Lower leg skin (tissue), 4 donors: ENCODE results near the gene RPTOR. TPM values are rescaled to one million over a fixed set of nuclear protein-coding genes. Genes with fewer than 3 reads are reported as not detected.

Experiments
- DNase-seq, 2 donors: peaks; one replicate each; pipeline ENCODE4 v3.0.0-alpha.2; 2019; ENCODE audit warnings: low spot score in 2 of 2
- H3K4me3 ChIP-seq: fragments of 200-600 bp; sonication (generic); 2 replicates; pipeline ENCODE4 v1.5.1; 2017; ENCODE audit warnings: mild to moderate bottlenecking, low read depth; ENCODE audit not compliant: poor library complexity, severe bottlenecking
- POLR2A ChIP-seq, 2 donors: fragments of 450-650 bp; IDR thresholded peaks; one replicate each; pipeline ENCODE4 v1.6.1; 2016 to 2017; ENCODE audit warnings: antibody characterized with exemption in 2 of 2, mild to moderate bottlenecking in 1 of 2, moderate library complexity in 1 of 2
- WGBS, 2 donors: methylation state at CpG; one replicate each; pipeline ENCODE4 v1.1.5; 2018; 5-methylcytosine and 5-hydroxymethylcytosine counted together
- intact Hi-C: fragments of 100-400 bp; cut with DNase I; formaldehyde crosslinking; loops from one replicate; pipeline ENCODE4 v1.15.0; 2023; ENCODE audit warnings: low total_unique reads
- total RNA-seq, 4 donors: library from RNA; depleted of rRNA; stranded (reverse); fragments of >200 nt; gene quantifications; one replicate each; pipeline ENCODE4 v1.1.0, GENCODE V29; 2016
- TF ChIP-seq, protein P1 (sequence below), 3 donors: fragments of 450-650 bp; IDR thresholded peaks; one replicate each; pipeline ENCODE4 v1.5.1; 2016; ENCODE audit warnings: antibody characterized with exemption in 3 of 3, mild to moderate bottlenecking in 3 of 3, moderate library complexity in 2 of 3

Gene RPTOR
- total RNA-seq, 4 donors from 2014 or later: 30.7 to 68.2 (median 39.8) TPM

DNA sequence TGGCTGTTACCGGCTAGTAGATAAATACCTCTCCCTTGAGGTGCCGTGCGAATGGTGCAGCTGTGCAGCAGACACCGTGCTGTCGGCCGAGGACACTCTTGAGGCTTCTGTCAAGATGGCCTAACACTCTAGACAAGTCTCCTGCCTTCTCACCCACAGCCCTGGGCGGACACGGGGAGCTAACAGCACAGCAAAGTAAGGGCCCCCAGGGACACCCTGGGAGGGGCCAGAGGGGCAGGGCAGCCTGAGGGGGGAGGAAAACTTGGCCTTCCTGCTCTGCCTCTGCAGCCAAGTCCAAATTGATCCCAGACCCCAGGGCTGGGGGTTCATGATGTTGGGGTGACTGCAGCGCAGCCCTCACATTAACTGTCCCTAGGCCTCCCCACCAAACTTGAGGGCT, 210.2 kb downstream of the RPTOR start:
- H3K4me3 ChIP-seq: no peak overlapping the region
- 83 to 91% methylated on average over 9 of the region's 9 CpGs for WGBS, 2 donors
- no peak for DNase-seq
- TF ChIP-seq, protein P1, sequence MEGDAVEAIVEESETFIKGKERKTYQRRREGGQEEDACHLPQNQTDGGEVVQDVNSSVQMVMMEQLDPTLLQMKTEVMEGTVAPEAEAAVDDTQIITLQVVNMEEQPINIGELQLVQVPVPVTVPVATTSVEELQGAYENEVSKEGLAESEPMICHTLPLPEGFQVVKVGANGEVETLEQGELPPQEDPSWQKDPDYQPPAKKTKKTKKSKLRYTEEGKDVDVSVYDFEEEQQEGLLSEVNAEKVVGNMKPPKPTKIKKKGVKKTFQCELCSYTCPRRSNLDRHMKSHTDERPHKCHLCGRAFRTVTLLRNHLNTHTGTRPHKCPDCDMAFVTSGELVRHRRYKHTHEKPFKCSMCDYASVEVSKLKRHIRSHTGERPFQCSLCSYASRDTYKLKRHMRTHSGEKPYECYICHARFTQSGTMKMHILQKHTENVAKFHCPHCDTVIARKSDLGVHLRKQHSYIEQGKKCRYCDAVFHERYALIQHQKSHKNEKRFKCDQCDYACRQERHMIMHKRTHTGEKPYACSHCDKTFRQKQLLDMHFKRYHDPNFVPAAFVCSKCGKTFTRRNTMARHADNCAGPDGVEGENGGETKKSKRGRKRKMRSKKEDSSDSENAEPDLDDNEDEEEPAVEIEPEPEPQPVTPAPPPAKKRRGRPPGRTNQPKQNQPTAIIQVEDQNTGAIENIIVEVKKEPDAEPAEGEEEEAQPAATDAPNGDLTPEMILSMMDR (IDR thresholded peaks at IDR 0.05): no peak
- no peak for TF ChIP-seq POLR2A (IDR thresholded peaks at IDR 0.05)
- intact Hi-C loops: no loop called here

DNA sequence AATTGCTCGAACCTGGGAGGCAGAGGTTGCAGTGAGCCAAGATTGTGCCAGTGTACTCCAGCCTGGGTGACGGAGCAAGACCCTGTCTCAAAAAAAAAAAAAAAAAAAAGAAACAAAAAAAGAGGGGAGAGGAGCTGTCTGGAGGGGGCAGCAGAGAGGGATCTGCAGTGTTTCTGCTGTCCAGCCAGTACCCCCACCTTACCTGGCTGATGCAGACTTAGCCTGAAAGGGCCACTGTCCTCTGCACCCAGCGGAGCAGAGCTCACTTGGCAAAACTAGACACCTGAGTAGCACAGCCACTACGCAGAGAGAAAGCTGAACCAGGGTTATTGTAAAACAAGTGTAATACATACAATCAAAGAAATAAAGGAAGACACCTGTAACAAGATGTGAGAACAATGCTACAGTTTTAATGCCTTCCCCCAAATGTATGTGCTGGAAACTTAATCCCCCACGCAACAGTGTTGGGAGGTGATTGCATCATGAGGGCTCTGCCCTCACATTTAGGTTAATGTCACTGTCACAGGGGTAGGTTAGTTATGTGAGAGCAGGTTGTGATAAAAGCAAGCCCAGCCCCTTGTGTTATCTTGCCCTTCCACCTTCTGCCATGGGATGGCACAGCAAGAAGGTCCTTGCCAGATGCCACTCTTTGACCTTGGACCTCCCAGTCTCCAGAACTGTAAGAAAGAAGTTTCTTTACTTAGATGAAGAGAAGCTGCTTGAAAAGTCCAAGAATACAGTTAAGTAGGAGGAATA, 211.2 kb downstream of the RPTOR start:
- no peak for DNase-seq
- TF ChIP-seq, protein P1 (IDR thresholded peaks at IDR 0.05): no peak
- no peak for TF ChIP-seq POLR2A (IDR thresholded peaks at IDR 0.05)
- intact Hi-C loops: no loop called here
- WGBS, 2 donors: 97% methylated on average over 5 of the region's 5 CpGs
- no peak overlapping the region for H3K4me3 ChIP-seq

DNA sequence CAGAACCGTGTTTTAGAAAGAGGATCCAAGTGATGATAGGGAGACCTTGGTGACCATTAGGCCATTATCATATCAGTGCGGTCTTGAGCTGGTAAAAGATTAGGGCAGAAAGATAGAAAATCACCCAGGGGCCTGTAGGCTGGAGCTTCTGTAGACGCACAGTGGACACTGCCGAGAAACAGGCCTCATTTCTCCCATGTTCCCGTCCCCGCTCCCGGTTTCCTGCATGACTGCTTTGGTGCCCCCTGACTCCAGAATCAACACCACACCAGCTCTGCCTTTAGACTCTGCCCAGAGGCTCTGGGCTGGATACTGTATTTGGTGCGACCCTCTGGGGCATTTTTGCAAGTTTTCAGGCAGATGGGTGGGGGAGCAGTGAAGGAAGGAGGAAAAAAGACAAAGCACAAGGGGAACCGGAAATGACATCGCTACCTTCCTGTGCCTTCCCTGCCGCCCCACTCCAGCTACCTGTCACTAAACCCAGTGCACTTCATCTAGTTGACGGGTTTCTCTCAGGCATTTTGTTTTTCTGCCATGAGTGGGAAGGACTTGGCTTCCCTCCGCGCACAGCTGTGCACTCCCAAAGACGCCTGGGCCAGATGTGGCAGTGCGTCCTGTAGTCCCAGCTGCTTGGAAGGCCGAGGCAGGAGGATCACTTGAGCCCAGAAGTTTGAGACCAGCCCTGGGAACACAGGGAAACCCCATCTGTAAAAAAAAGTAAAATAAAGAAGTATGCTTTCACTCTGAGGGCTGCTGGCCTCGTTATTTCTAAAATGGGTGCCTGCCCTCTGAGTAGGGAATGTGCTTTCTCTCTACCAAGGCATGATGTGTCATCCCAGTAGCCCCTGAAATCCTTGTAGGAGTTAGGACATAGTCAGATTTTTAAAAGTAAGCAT, 214.1 kb downstream of the RPTOR start:
- intact Hi-C loops: no loop called here
- no peak for DNase-seq
- H3K4me3 ChIP-seq: no peak overlapping the region
- TF ChIP-seq POLR2A (IDR thresholded peaks at IDR 0.05): no peak
- TF ChIP-seq, protein P1 (IDR thresholded peaks at IDR 0.05): no peak
- WGBS, 2 donors: 56 to 59% methylated on average over 18 of the region's 18 CpGs

DNA sequence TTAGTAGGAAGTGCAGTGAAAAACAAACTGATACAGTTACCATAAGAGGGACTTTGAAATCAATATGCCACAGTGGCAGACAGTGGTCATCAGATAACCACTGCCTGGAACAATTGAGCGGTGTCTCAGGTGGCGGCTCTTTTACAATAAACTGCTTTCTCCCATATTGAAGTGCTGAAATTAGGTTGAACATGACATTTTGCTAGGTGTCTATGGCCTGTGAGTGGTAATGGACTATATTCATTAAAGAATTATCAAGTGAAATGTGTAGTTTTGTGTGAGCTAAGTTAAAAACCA, 214.7 kb downstream of the RPTOR start:
- DNase-seq: no peak
- intact Hi-C loops: no loop called here
- no peak for TF ChIP-seq POLR2A (IDR thresholded peaks at IDR 0.05)
- TF ChIP-seq, protein P1 (IDR thresholded peaks at IDR 0.05): no peak
- H3K4me3 ChIP-seq: no peak overlapping the region
- WGBS, 2 donors: 95 to 98% methylated on average over 2 of the region's 2 CpGs

DNA sequence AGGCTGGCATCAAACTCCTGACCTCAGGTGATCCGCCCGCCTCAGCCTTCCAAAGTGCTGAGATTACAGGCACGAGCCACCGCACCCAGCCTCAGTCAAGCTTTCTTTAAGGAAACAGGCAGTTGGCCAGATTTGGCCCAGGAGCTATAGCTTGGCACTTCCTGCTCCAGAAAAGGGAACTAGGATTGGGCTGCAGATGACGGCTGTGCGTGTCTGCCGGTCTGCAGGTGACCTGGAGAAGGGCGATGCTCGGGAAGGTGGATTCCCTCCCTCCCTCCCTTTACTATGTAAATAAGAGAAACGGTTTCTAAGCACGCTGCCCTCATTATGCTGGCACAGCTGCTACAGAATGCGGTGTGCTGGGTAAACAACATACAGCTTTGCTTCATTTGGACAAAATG, 215.9 kb downstream of the RPTOR start:
- no peak for DNase-seq
- TF ChIP-seq POLR2A (IDR thresholded peaks at IDR 0.05): no peak
- TF ChIP-seq, protein P1 (IDR thresholded peaks at IDR 0.05): no peak
- no peak overlapping the region for H3K4me3 ChIP-seq
- WGBS, 2 donors: 45 to 50% methylated on average over 12 of the region's 12 CpGs
- intact Hi-C loops: no loop called here
